Heart left ventricle (tissue), 16 donors: ENCODE data around the gene FADS3. TPM values are rescaled to one million over a fixed set of nuclear protein-coding genes. Genes with fewer than 3 reads are reported as not detected.
"Not testable (repeated sequence)": the region's sequence is repeated elsewhere in the genome, so short reads cannot be mapped to it uniquely, and the experiment has no call there.

Source experiments
- ATAC-seq, 4 donors: fragments of 200-7000 bp; cut with Tn5 transposase; one replicate each; pipeline ENCODE4 v1.9.1; 2020 to 2022; ENCODE audit warnings: moderate library complexity in 4 of 4, mild to moderate bottlenecking in 3 of 4, moderate number of reproducible peaks in 1 of 4
- DNase-seq, 5 donors: peaks; one replicate each; pipeline ENCODE4 v3.0.0-alpha.2; 2020
- H3K27ac ChIP-seq, 12 donors: fragments of 200-600 bp; sonication (generic) in 4 of 12; one replicate each; pipeline versions ENCODE4 v1.5.0 to v1.8.0; 2016 to 2022; ENCODE audit warnings: mild to moderate bottlenecking in 2 of 12
- H3K27me3 ChIP-seq, 9 donors: fragments of 200-600 bp; sonication (generic) in 2 of 9; one replicate each; pipeline versions ENCODE4 v1.5.1 to v1.8.0; 2016 to 2022; ENCODE audit warnings: mild to moderate bottlenecking in 3 of 9
- H3K36me3 ChIP-seq, 9 donors: fragments of 200-600 bp; sonication (generic) in 2 of 9; one replicate each; pipeline versions ENCODE4 v1.5.0 to v1.8.0; 2018 to 2022; ENCODE audit warnings: mild to moderate bottlenecking in 2 of 9
- H3K4me1 ChIP-seq, 12 donors: fragments of 200-600 bp; sonication (generic) in 4 of 12; one replicate each; pipeline versions ENCODE4 v1.5.0 to v1.8.0; 2016 to 2022; ENCODE audit warnings: mild to moderate bottlenecking in 3 of 12
- H3K4me3 ChIP-seq, 12 donors: fragments of 200-600 bp; sonication (generic) in 4 of 12; one replicate each; pipeline versions ENCODE4 v1.5.0 to v1.8.0; 2017 to 2022; ENCODE audit warnings: mild to moderate bottlenecking in 9 of 12, moderate library complexity in 4 of 12
- H3K9me3 ChIP-seq, 12 donors: fragments of 200-600 bp; sonication (generic) in 4 of 12; one replicate each; pipeline versions ENCODE4 v1.5.0 to v1.8.0; 2016 to 2022; ENCODE audit warnings: mild to moderate bottlenecking in 1 of 12
- CTCF ChIP-seq, 12 donors: fragments of 200-600 bp; sonication (generic) in 4 of 12; IDR thresholded peaks; one replicate each; pipeline versions ENCODE4 v1.5.0 to v1.8.0; 2018 to 2022; ENCODE audit warnings: antibody characterized with exemption in 12 of 12, mild to moderate bottlenecking in 5 of 12
- POLR2A ChIP-seq, 2 donors: fragments of 450-650 bp; IDR thresholded peaks; one replicate each; pipeline ENCODE4 v1.6.1; 2017; ENCODE audit warnings: antibody characterized with exemption in 2 of 2, mild to moderate bottlenecking in 2 of 2, moderate library complexity in 2 of 2
- WGBS, 4 donors: extraction: QIAGEN DNeasy Blood & Tissue Kit in 2 of 4; methylation state at CpG; one replicate each; pipeline versions ENCODE4 v1.1.5 to v1.1.7; 2013 to 2018; 5-methylcytosine and 5-hydroxymethylcytosine counted together
- intact Hi-C, 10 donors: fragments of 100-400 bp; cut with DNase I; formaldehyde crosslinking; loops; one replicate each; pipeline versions ENCODE4 v1.11.1 to v1.14.2; 2022
- polyA plus RNA-seq, 2 donors: library from polyadenylated mRNA; stranded (reverse); fragments of 200-250 nt; gene quantifications; one replicate each; pipeline ENCODE4 v1.2.3, GENCODE V29; 2013
- total RNA-seq, 9 donors: library from RNA; depleted of rRNA in 2 of 9; stranded (reverse); fragments of >200 nt in 2 of 9; fragmentation: NEBNext Ultra II Directional in 3 of 9; extraction: Animal tissue kit (Norgen Biotek cat#: 25700) in 3 of 9; gene quantifications; one replicate each; pipeline versions ENCODE4 v1.1.0 to v1.2.4, GENCODE V29; 2016 to 2023
- donor health status: ischemic (EF 13 %, LVEDD 7.1; RV severe dilation, severe dysfunction).
- donor health status: healthy with polysubstance abuse.
- donor health status: DM: no; HTN: yes; CAD: no.
- donor health status: DM: no; HTN: no; CAD: no.
- donor health status: ischemic (EF 25% LVEDD 6.9; RV normal size, moderate dysfunction).
- donor health status: ischemic (EF 25% LVEDD 5.7; RV mildly dilated, moderate dysfunction).
- donor health status: healthy.
- donor health status: DM: yes; HTN: yes; CAD: no.
- donor health status: ischemic (EF 35%, LVEDD 5.7; RV mildly dilated, moderate dysfunction).
- donor health status: nonischemic (EF 11% LVEDD 7.7; RV severe dilation, severe dysfunction).
- donor health status: DM: yes; HTN: yes; CAD: no.
- donor health status: PGD.
- donor health status: ischemic (EF 29% LVEDD 5.4; RV normal size, mild dysfunction).
- donor health status: nonischemic (EF 23%, LVEDD 6.1; RV moderate dilation, normal function).

Gene FADS3
- total and polyA plus RNA-seq, 11 donors = 53.2 to 237 (median 79.6) TPM

DNA sequence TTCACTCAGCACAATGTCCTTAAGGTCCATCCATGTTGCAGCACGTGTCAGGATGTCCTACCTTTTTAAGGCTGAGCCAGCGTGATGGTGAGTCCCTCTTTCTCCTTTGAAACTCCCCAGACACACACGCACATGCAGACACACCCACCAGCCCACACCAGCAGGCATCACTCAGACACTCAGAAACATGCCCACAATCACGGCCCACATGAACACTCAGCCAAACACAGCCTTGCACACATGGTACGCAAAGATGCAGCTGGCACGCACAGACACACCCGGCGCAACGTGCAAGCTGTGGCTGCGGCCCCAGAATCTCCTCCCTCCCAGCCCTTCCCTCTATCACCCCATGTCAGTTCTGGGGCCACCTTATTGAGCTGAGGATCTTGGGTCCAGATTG, 8.0 kb downstream of the FADS3 start:
- Histone ChIP-seq H3K4me3 (no peak overlapping the region), H3K36me3 (peaks cover 0 to 19% (median 12%) of the 10 kb centered on the region in 9 donors), H3K27ac (peak overlapping the region in 3 of 12 donors; percentile 3 to 30 (median 29)), H3K27me3 (no peaks in the 10 kb centered on the region), H3K9me3 (no peaks in the 10 kb centered on the region), H3K4me1 (peaks cover 10 to 80% (median 50%) of the 10 kb centered on the region in 12 donors)
- no peak for DNase-seq
- 77 to 85% (median 83%) methylated on average over 10 of the region's 10 CpGs for WGBS, 4 donors
- no peak for ATAC-seq
- TF ChIP-seq POLR2A (IDR thresholded peaks at IDR 0.05) (no peak), CTCF (IDR thresholded peaks at IDR 0.05) (no peak)
- intact Hi-C loops = no loop called here

DNA sequence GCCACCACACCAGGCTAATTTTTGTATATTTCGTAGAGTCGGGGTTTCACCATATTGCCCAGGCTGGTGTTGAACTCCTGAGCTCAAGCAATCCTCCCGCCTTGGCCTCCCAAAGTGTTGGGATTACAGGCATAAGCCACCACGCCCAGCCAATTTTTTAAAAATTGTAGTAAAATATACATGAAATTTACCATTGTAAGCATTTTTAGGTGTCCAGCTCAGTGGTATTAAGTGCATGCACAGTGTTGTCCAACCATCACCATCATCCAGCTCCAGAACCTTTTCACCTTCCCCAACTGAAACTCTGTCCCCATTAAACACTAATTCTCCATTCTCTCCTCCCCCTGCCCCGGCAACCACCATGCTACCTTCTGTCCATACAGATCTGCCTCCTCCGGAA, 8.5 kb downstream of the FADS3 start:
- intact Hi-C loops = no loop called here
- Histone ChIP-seq H3K9me3 (no peaks in the 10 kb centered on the region), H3K4me1 (peaks cover 10 to 80% (median 46%) of the 10 kb centered on the region in 12 donors), H3K27ac (peak overlapping the region in 2 of 12 donors; percentile 3 to 41), H3K27me3 (no peaks in the 10 kb centered on the region), H3K36me3 (peaks cover 0 to 24% (median 16%) of the 10 kb centered on the region in 9 donors), H3K4me3 (no peak overlapping the region)
- ATAC-seq (no peak), DNase-seq (no peak)
- TF ChIP-seq CTCF (IDR thresholded peaks at IDR 0.05) (no peak), POLR2A (IDR thresholded peaks at IDR 0.05) (no peak)
- WGBS, 4 donors = 80 to 86% (median 82%) methylated on average over 6 of the region's 6 CpGs

- Histone ChIP-seq H3K36me3 (peaks cover 0 to 28% (median 17%) of the 10 kb centered on the region in 9 donors), H3K27ac (peak overlapping the region in 7 of 12 donors; percentile 36 to 73 (median 64)), H3K4me1 (peaks cover 3 to 76% (median 39%) of the 10 kb centered on the region in 12 donors)
- H3K27me3 ChIP-seq, H3K4me3 ChIP-seq, ATAC-seq, H3K9me3 ChIP-seq, DNase-seq, intact Hi-C loops: not testable (repeated sequence)
- 87 to 100% (median 93%) methylated on average over 3 of the region's 3 CpGs for WGBS, 4 donors
These were observed 9.1 kb downstream of the FADS3 start for GRCh38 chr11:61882267-61882666.

- 50 to 71% (median 64%) methylated on average over 3 of the region's 3 CpGs for WGBS, 4 donors
- Histone ChIP-seq H3K27ac (peak overlapping the region in 11 of 12 donors; percentile 36 to 73 (median 64)), H3K4me1 (peaks cover 3 to 67% (median 34%) of the 10 kb centered on the region in 12 donors), H3K36me3 (peaks cover 0 to 36% (median 21%) of the 10 kb centered on the region in 9 donors), H3K4me3 (no peak overlapping the region), H3K9me3 (no peaks in the 10 kb centered on the region), H3K27me3 (no peaks in the 10 kb centered on the region)
- DNase-seq (peak in 2 of 5 donors; percentile 45 to 53), ATAC-seq (peak; percentile 49 to 89 (median 54))
- TF ChIP-seq CTCF (IDR thresholded peaks at IDR 0.05) = peak in 1 of 12 donors; percentile 24
- no peak for TF ChIP-seq POLR2A (IDR thresholded peaks at IDR 0.05)
- intact Hi-C loops = no loop called here
These were observed 9.9 kb downstream of the FADS3 start for GRCh38 chr11:61881397-61881796.

- H3K9me3 ChIP-seq = no peaks in the 10 kb centered on the region
- TF ChIP-seq CTCF (IDR thresholded peaks at IDR 0.05) (no peak), POLR2A (IDR thresholded peaks at IDR 0.05) (no peak)
- peaks cover 0 to 45% (median 25%) of the 10 kb centered on the region in 9 donors for H3K36me3 ChIP-seq
- no peak overlapping the region for H3K4me3 ChIP-seq
- intact Hi-C loops = no loop called here
- ATAC-seq = no peak
- DNase-seq = no peak
- H3K27ac ChIP-seq = peak overlapping the region in 10 of 12 donors; percentile 29 to 73 (median 56)
- no peaks in the 10 kb centered on the region for H3K27me3 ChIP-seq
- WGBS, 4 donors = 75 to 78% (median 76%) methylated on average over 6 of the region's 6 CpGs
- H3K4me1 ChIP-seq = peaks cover 3 to 58% (median 29%) of the 10 kb centered on the region in 12 donors
These were observed 10.9 kb downstream of the FADS3 start for GRCh38 chr11:61880454-61880853.
